NCI-H748 (cell line): Measurements from ENCODE around the gene CD22.
"Not testable (repeated sequence)": the region's sequence is repeated elsewhere in the genome, so short reads cannot be mapped to it uniquely, and the experiment has no call there.

Source experiments
- DNase-seq: peaks from one replicate; lab custom pipeline; 2025; ENCODE audit not compliant: unreplicated experiment; lab: John Stamatoyannopoulos, UW

CD22 gene

DNA sequence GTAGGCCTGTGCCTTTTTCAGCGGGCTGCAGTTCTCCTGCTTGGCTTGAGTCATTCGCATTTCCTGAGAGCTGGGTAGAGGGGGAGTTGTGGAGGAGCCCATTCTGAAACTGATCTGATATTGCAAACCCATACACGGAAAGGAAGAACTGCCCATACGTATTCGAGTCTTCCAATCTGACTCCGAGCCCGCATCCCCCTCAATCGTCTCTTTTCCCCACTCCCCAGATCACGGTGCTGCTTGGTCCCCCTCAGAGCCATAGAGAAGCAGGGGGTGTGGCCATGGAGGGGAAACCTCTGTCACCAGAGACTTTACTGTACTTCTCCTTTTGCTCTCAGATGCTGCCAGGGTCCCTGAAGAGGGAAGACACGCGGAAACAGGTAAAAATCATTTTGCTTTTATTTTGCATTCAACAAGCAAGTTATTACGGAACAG, at the start of gene CD22:
CD22 (plus strand) TSS at position 337 of the 435 bp plus-strand sequence. CDS start 2,854 bp downstream, outside the sequence.
- no peak for DNase-seq

DNA sequence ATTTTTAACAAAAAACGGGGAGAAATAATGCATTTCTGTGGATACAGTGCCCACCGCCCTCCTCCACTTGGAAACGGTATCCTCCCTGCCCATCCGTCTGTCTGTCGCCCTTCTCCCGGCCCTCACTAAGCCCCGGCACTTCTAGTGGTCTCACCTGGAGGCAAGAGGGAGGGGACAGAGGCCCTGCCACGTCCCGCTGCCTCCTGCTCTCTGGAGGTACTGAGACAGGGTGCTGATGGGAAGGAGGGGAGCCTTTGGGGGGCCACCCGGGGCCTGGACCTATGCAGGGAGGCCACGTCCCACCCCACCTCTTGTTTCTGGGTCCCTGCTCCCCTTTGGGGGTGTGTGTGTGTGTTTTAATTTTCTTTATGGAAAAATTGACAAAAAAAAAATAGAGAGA, 49.6 kb upstream of the CD22 start:
- no peak for DNase-seq

DNA sequence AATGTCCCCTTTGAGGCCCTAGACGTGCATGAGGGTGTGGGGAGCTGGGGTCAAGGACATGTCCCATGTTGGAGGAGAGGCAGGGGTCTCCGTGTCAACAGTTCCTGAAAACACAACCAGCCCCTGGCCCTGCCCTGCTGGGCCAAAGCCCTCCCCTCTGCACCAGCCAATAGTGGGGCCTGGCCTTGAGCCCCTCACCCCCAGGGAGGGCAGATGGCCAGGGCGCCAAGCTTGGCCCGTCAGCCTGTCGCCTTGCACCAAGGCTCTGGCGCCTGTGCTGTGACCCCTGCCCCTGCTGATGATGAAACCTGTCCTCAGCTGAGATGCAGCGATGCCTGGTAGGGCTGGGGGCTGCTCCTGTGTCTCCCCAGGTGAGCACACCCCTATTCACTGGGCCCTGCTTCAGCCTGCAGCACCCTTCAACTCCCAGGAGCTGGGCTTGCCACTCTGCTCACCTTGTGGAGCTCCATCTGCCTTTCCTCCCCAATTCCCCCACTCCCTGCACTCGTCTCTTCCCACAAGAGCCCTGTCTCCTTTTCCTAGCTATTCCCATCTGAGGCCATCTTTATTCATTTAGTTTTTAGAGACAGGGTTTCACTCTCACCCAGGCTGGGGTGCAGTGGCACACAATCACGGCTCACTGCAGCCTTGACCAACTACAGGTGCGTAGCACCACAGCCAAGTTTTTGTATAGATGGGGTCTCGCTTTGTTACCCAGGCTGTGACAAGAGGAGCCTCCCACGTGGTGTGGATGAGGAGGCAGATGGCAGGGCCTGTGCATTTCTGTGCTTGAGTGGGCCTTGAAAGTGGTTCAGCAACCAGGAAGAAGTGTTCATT, 48.8 kb upstream of the CD22 start:
- no peak for DNase-seq

DNA sequence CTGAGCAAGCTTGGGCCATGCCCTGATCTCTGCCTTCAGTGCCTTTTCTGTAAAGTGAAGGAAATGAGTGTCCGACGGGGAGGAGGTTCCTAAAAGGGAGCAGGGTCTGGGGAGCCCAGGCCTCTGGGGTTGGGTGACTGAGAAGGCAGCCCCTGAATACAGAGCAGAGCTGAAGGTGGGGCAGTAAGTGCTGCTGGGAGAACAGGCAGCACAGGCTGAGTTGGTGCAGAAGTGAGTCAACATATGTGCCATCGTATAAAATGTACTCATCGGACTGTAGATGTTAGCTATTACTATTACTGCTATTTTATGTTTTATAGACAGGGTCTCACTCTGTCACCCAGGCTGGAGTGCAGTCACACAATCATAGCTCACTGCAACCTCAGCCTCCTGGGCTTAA, 47.7 kb upstream of the CD22 start:
- DNase-seq = no peak

DNA sequence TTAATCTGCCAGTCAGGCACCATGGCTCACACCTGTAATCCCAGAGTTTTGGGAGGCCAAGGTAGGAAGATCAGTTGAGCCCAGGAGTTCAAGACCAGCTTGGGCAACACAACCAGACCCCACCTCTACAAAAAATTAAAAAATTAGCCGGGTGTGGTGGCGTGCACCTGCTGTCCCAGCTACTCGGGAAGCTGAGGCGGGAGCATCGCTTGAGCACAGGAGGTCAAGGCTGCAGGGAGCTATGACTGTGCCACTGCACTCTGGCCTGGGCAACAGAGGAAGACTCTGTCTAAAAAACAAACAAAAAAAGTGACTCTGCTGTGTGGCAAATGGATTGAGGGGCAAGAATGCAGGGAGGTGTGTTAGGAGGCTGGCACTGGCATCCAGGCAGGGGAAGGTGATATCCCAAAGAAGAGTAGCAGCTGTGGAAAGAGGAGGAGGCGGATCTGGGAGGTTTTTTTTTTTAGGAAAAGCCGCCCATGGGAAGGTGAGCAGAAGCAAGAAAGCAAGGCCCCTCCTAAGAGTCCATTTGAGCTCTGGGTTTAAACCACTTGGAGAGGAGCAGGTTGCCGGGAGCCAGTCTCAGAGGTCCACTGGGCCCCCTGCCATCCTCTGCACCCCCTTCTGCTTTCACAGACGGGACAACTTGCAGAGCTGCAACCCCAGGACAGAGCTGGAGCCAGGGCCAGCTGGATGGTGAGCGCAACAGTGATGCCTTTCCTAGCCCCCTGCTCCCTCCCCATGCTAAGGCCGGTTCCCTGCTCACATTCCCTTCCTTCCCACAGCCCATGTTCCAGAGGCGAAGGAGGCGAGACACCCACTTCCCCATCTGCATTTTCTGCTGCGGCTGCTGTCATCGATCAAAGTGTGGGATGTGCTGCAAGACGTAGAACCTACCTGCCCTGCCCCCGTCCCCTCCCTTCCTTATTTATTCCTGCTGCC, 44.6 kb upstream of the CD22 start:
- DNase-seq = no peak

DNA sequence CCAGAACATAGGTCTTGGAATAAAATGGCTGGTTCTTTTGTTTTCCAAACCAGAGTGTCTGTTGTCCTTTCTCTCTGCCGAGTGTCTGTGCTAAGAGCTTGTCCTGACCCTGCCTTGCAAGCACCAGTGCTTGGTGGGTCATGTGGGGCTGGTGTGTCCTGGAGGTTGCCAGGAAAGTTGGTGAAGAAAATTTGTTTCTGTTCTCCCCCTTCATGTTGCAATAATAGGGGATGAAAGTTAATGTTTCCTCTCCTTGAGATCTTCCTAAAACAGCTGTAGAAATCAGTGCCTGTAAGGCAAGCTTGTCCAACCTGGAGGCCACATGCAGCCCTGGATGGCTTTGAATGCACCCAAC, 43.9 kb upstream of the CD22 start:
- DNase-seq = no peak

DNA sequence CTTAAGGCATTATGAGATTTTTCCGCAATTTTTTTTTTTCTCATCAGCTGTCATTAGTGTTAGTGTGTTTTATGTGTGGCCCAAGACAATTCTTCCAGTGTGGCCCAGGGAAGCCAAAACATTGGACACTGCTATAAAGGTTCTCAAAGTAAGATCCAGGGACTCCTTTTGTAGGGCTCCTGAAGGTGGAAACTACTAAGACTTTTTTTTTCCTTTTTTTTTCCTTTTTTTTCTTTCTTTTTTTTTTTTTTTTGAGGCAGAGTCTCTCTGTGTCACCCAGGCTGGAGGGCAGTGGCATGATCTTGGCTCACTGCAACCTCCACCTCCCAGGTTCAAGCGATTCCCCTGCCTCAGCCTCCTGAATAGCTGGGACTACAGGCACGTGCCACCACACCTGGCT, 43.5 kb upstream of the CD22 start:
- not testable (repeated sequence) for DNase-seq

DNA sequence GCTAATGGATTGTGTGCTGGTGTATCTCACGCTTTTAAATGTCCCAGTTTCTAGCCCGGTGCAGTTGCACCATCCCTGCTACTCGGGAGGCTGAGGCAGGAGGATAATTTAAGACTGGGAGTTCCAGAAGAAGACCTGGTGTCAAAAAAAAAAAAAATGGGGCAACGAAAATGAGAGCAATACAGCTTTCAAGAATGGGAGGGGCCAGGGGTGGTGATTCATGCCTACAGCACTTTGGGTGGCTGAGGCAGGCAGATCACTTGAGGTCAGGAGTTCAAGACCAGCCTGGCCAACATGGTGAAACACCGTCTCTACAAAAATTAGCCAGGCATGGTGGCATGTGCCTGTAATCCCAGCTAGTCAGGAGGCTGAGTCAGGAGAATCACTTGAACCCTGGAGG, 42.9 kb upstream of the CD22 start:
- DNase-seq = not testable (repeated sequence)

DNA sequence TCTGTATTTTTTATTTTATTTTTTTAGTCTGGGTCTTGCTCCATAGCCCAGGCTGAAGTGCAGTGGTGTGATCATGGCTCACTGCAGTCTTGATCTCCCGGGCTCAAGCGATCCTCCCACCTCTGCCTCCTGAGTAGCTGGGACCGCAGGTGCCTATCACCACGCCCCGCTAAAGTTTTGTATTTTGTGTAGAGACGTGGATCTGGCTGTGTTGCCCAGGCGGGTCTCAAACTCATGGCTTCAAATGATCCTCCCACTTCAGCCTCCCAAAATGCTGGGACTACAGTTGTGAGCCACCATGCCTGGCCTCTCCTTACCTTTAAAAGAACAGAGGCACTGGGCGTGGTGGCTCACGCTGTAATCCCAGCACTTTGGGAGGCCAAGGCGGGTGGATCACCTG, 41.3 kb upstream of the CD22 start:
- DNase-seq = no peak

DNA sequence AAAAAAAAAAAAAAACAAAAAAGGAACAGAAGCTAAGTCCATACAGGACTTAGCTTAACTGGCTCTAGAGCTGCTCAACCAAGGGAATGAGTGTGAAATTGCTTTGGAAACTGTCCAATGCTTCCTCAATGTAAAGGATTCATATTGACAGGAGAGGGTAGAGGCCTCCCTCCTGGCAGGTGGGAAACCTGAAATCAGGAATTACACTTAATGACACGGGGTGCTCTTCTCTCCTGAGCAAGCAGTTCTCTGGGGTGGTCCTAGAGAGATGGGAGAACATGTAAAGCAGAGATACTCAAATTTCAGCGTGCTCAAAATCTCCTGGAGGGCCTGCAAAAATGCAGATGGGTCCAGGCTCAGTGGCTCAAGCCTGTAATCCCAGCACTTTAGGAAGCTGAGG, 40.7 kb upstream of the CD22 start:
- DNase-seq = no peak

DNA sequence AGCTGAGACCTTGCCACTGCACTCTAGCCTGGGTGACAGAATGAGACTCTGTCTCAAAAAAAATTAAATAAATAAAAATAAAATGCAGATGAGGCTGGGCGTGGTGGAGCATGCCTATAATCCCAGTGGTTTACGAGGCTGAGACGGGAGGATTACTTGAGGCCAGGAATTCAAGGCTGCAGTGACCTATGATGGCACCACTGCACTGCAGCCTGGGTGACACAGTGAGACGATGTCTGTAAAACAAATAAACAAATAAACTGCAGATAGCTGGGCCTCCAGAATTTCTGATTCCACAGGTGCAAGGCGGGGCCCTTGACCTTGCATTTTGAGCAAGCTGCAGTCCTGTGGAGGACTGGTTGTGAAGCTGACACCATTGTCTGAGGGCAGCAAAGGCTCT, 40.1 kb upstream of the CD22 start:
- DNase-seq = no peak

DNA sequence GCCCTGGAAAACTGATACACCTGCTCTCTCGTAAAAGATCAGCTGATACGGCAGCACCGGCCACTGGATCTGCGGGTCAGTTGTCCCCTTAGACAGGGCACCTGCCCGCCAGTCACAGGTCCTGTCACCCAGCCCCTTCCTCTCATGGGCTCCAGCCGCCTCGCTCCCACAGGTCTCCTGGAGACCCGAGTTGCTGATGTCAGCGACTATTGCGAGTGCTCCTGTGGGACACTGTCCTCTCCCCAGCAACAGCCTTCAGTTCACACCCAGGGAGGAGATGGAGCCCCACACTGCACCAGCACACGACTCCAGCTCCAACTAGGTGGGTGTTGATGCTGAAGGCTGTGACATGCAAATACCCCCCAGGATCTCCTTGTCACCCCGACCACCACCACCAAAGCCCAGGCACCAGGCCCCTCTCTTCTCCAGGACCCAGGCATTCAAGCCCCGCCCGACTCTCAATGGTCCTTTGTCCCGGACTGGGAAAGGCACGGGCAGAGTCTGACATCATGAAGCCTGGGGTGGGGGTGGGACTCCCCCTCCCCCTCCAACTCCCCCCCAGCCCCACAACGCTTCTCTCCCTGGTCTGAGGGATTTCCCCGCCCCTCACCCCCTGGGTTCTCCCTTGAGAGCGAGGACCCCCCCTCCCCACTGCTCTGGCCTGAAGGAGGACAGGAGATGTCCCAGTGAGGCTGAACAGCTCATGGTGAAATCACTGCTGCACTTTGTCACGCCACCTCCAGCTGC, 38.4 kb upstream of the CD22 start:
- DNase-seq = no peak

DNA sequence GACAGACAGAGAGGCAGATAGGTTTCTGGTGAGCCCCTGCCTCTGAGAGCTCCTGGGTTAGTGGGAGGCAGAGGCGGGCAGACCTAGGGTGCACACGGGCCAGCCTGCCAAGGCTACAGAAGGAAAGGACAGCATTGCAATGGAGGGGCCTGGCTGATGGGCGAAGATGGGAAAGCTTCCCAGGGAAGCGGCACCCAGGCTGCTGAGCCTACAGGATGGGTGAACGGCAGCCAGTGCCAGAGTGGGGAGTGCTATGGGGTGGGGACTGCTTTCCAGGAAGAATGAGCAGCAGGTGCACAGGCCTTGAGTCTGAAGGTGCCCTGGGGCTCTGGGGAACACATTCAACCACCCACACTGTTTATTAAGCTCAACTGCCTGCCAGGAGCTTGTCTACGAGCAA, 37.7 kb upstream of the CD22 start:
- DNase-seq = no peak

DNA sequence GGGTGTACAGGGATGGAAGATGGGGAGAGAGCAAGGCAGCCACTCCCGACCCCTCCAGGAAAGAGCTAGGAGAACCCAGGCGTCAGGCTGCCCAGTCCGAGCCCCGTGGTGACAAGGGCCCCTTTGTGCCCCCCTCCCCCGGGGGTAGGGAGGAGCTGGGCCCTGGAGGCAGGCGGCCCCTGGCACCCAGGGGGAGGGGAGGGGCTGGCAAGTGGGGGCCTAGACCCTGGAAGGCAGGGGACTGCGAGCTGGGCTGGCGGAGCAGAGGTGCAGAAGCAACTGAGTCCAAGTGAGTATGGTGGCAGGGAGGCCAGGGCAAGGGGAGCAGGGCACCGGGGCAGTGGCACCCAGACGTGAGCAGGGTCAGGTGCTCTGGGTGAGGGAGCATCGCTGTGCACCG, 37.1 kb upstream of the CD22 start, which contains the start of gene MAG:
MAG (plus strand) TSS at position 246 of the 400 bp plus-strand sequence. CDS start 3,248 bp downstream, outside the sequence.
- no peak for DNase-seq

DNA sequence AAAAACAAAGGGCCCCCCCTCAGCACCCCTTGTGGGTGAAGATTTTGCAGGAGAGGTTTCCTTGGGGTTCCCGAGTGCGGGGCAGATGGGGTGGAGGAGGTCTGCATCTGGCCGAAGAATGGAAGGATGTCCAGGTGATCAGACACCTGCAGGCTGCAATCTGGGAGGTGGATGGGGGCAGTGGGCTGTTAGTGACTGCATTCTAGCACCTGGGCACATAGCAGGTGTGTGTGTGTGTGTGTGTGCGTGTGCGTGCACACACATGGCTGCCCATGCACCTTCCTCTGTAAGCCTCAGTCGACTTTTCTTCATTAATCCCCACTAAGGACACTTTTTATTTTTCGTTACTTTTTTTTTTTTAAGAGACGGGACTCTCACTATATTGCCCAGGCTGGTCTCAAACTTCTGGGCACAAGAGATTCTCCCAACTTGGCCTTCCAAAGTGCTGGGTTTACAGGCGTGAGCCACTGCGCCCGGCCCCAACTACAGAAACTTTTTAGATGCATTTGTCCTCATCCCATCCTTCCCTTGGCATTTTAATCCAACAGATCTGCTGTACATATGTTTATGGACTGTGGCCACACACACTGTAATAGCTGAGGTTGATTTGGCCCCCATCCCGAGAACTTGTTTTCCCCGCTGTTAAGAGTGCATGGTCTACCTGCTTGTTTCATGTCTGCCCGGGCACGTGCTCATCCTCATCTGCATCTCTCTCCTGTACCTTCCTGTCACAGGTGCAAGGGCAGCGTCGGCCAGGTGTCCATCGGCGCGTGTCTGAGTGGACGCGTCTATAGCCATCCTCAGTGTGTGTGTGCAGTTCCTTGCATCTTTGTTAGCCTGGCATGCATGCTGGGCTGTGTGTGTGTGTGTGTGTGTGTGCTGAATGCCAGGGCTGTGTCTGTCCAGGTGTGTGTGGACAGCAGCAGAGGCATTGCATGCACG, 36.3 kb upstream of the CD22 start:
- DNase-seq = peak; percentile 34

DNA sequence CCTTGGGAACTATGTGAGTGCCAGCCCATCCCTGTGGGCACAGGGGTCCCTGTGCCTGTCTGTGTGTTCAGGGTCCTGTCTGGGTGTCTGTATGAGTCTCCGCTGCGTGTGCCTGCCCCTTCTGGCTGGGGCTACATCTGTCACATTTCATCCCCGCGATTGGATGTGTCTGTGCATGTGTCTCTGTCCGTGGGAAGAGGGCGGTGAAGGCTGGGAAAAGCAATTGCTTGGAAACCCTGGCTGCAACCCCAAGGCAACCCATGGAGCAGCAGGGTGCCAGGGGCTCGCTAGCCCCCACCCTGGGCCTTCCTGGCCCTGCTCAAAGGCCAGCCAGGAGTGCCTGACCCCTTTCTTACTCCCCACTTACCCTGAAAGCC, 35.6 kb upstream of the CD22 start:
- no peak for DNase-seq

DNA sequence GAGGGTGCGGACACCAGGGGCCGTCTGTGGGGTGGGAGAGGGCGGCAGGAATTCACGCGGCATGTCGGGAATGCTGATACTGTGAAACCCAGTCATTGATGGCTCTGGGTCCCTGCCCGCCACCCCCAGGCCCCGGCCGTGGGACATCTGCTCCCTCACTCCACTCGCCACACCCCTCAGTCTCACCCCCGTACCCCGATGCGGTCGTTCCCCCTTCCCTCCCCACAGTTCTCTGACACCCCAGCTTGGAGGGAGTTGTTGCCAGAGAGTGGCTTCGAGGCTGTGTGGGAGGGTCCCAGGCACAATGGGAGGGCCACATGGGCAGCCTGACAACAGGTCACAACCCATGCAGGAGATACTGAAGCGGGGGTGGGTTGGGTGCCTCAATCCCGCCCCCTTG, 35.2 kb upstream of the CD22 start:
- no peak for DNase-seq

DNA sequence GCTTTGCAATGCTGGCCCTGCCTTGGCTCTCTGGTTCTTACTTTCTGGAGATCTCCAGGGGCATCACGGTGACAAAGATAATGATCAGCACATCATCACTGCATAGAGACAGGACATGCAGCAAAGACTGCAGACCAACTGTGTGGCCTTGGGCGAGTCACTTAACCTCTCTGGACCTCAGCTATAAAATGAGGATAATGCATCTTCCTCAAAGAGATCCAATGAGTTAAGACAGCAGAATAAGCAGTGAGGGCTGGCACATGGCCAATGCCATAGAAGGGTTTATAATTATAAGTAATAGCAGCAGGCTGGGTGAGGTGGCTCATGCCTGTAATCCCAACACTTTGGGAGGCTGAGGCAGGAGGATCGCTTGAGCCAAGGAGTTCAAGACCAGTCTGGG, 34.7 kb upstream of the CD22 start:
- DNase-seq = peak; percentile 36

DNA sequence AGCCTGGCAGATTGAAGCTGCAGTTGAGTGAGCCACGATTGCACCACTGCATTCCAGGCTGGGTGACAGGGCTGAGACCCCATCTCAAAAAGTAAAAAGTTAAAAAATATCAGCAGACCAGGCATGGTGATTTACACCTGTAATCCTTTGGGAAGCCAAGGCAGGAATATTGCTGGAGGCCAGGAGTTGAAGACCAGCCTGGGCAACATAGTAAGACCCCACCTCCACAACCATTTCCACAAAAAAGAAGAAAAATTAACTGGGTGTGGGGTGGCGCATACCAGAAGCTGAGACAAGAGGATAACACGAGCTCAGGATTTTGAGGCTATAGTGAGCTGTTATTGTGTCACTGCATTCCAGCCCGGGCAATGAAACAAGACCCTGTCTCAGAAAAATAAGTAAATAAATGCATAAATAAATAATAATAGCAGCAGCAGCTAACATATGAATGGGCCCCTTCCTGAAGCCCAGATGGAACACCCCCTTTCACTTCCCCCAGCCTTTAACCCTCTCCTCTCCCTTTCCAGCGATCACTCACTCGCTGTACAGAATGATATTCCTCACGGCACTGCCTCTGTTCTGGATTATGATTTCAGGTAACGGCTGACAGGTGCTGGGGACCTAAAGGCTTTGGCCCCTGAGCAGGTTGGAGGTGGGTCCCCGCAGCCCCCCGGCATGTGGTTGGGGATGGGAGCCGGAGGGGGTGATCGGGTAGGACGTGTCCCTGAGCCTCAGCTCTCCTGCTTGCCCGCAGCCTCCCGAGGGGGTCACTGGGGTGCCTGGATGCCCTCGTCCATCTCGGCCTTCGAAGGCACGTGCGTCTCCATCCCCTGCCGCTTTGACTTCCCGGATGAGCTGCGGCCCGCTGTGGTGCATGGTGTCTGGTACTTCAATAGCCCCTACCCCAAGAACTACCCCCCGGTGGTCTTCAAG, 33.9 kb upstream of the CD22 start:
- DNase-seq = no peak
